Breast epithelium (tissue), 4 donors: ENCODE measurements around the gene SLC9A8. TPM values are rescaled to one million over a fixed set of nuclear protein-coding genes. Genes with fewer than 3 reads are reported as not detected.

Experiments used
- DNase-seq, 2 donors: peaks; one replicate each; pipeline ENCODE4 v3.0.0-alpha.2; 2019; ENCODE audit warnings: low spot score in 2 of 2
- H3K27ac ChIP-seq, 2 donors: fragments of 200-600 bp; sonication (generic) in 1 of 2; one replicate each; pipeline ENCODE4 v1.5.1; 2016 to 2019; ENCODE audit warnings: mild to moderate bottlenecking in 1 of 2
- H3K27me3 ChIP-seq, 2 donors: fragments of 200-600 bp; sonication (generic) in 1 of 2; one replicate each; pipeline versions ENCODE4 v1.5.1 to v1.6.0; 2017 to 2019; ENCODE audit warnings: control low read depth in 1 of 2, mild to moderate bottlenecking in 1 of 2
- H3K36me3 ChIP-seq: fragments of 200-600 bp; one replicate; pipeline ENCODE4 v1.5.1; 2019
- H3K4me1 ChIP-seq, 2 donors: fragments of 200-600 bp; sonication (generic); one replicate each; pipeline ENCODE4 v1.5.1; 2016 to 2019; ENCODE audit warnings: control low read depth in 1 of 2
- H3K4me3 ChIP-seq, 3 donors: fragments of 200-600 bp; sonication (generic); 1 replicate in 2 of 3; 2 replicates in 1 of 3; pipeline ENCODE4 v1.5.1; 2016 to 2019; ENCODE audit warnings: mild to moderate bottlenecking in 3 of 3, moderate library complexity in 2 of 3
- H3K9me3 ChIP-seq, 2 donors: fragments of 200-600 bp; sonication (generic) in 1 of 2; one replicate each; pipeline ENCODE4 v1.5.1; 2016 to 2019; ENCODE audit warnings: control low read depth in 1 of 2
- POLR2A ChIP-seq: fragments of 450-650 bp; IDR thresholded peaks from one replicate; pipeline ENCODE4 v1.6.1; 2016; ENCODE audit warnings: antibody characterized with exemption, mild to moderate bottlenecking, moderate library complexity
- POLR2AphosphoS5 ChIP-seq, 3 donors: sonication (generic); formaldehyde crosslinking; IDR thresholded peaks; one replicate each; pipeline ENCODE4 v1.6.1; 2017; ENCODE audit warnings: antibody characterized with exemption in 3 of 3
- intact Hi-C: fragments of 100-400 bp; cut with DNase I; formaldehyde crosslinking; loops from one replicate; pipeline ENCODE4 v1.15.1; 2023; ENCODE audit warnings: low total_unique reads
- total RNA-seq, 3 donors: library from RNA; depleted of rRNA; stranded (reverse); fragments of >200 nt; gene quantifications; one replicate each; pipeline ENCODE4 v1.1.0, GENCODE V29; 2016
- TF ChIP-seq, protein P1 (sequence below), 3 donors: fragments of 450-650 bp; IDR thresholded peaks; one replicate each; pipeline ENCODE4 v1.5.1; 2016 to 2017; ENCODE audit warnings: antibody characterized with exemption in 3 of 3, mild to moderate bottlenecking in 3 of 3, moderate library complexity in 3 of 3

Gene SLC9A8
- total RNA-seq, 3 donors from 2014 or later, result 11.8 to 13.5 (median 13.3) TPM

DNA sequence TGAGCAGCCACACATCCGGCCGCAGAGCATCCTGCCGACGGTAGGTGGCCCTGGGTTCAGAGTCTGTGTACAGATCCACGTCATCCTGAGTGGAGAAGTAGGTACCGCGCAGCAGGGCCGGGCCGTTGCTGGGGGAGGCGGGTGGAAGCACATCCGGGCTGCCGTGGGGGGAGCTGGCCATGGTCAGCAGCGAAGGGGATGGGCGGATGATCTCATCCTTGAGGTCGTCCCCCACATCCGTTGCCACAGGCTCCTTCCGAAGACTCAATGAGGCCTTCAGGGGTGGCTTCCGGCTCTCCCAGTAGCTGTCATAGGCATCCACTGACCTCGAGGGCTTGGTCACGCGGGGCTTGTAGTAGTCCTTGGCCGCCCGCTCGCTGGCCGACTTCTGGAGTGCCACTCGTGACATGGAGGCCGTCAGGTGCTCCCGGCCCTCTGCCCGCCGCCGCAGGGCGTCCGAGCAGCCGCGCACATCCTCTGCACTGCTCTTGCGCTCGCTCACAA lies 93.5 kb downstream of the SLC9A8 start:
- Histone ChIP-seq H3K4me3 (no peak overlapping the region), H3K36me3 (no peaks in the 10 kb centered on the region), H3K9me3 (no peaks in the 10 kb centered on the region), H3K27me3 (no peaks in the 10 kb centered on the region), H3K4me1 (no peaks in the 10 kb centered on the region), H3K27ac (no peak overlapping the region)
- TF ChIP-seq, protein P1, sequence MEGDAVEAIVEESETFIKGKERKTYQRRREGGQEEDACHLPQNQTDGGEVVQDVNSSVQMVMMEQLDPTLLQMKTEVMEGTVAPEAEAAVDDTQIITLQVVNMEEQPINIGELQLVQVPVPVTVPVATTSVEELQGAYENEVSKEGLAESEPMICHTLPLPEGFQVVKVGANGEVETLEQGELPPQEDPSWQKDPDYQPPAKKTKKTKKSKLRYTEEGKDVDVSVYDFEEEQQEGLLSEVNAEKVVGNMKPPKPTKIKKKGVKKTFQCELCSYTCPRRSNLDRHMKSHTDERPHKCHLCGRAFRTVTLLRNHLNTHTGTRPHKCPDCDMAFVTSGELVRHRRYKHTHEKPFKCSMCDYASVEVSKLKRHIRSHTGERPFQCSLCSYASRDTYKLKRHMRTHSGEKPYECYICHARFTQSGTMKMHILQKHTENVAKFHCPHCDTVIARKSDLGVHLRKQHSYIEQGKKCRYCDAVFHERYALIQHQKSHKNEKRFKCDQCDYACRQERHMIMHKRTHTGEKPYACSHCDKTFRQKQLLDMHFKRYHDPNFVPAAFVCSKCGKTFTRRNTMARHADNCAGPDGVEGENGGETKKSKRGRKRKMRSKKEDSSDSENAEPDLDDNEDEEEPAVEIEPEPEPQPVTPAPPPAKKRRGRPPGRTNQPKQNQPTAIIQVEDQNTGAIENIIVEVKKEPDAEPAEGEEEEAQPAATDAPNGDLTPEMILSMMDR (IDR thresholded peaks at IDR 0.05), result no peak
- no peak for TF ChIP-seq POLR2A
- TF ChIP-seq POLR2AphosphoS5 (IDR thresholded peaks at IDR 0.05), result no peak
- intact Hi-C loops, result no loop called here
- no peak for DNase-seq

DNA sequence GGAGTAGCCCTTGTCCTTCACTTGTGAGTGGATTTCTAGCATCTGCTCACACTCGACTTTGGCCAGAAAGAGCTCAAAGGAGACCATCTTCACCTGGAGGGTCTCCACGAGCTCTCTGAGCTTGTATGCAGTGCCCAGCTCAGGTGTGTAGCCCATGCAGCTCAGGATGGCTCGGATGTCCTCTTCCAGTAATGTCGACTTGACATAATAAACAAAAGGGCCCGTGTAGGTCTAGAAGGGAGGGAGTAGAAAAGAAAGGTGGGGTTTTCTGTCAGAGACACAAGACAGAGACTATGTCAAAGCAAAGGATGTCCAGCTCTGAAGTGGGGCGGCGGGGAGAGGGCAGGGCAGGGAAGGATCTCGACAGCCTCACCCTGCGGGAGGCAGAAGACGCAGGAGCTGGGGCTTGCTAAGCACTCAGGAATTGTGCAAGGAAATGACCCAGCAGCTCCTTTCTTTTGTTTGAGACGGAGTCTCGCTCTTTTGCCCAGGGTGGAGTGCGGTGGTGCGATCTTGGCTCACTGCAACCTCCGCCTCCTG lies 94.1 kb downstream of the SLC9A8 start:
- TF ChIP-seq POLR2A (no peak), POLR2AphosphoS5 (IDR thresholded peaks at IDR 0.05) (no peak)
- TF ChIP-seq, protein P1 (IDR thresholded peaks at IDR 0.05), result no peak
- H3K4me1 ChIP-seq, result no peaks in the 10 kb centered on the region
- intact Hi-C loops, result no loop called here
- DNase-seq, result peak in 1 of 2 donors; percentile 20
- H3K27me3 ChIP-seq, result no peaks in the 10 kb centered on the region
- H3K36me3 ChIP-seq, result no peaks in the 10 kb centered on the region
- H3K4me3 ChIP-seq, result no peak overlapping the region
- no peaks in the 10 kb centered on the region for H3K9me3 ChIP-seq
- H3K27ac ChIP-seq, result no peak overlapping the region

DNA sequence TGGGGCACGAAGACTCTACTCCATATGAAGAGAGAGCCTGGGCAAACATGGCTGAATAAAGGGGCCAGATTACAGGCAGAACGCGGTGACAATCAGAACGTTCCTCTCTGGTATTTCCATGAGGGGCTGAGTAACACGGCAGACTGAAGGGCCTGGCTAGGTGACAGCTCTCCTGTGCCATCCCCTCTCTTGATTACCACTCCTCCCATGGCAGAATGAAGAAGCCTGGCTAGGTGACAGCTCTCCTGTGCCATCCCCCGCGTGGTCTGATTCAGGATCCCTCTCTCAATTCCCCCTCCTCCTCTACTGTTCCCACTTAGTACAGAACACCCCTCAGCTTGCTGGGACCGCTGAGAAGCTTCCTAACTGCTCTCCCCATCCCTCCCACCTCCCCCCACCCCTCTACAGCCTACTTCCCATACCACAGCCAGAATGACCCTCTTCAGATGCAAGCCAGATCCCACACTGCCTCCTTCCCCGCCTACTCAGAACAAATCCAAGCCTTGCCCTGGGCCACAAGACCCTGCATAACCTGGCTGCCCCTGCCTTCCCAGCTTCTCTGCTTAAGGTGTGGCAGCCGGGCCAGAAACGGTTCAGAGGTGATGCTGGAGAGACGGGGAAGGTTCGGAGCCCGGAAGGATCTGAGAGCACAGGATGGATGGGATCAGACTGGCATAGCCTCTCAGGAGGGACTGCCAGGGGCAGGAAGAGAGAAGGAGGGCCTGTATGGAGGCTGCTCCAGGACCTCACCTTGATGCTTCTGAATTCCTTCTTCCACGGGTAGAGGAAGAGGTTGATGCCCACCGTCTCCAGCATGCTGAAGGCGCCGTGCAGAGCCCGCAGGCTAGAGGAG lies 95.0 kb downstream of the SLC9A8 start:
- TF ChIP-seq, protein P1 (IDR thresholded peaks at IDR 0.05), result no peak
- TF ChIP-seq POLR2A (no peak), POLR2AphosphoS5 (IDR thresholded peaks at IDR 0.05) (no peak)
- intact Hi-C loops, result no loop called here
- Histone ChIP-seq H3K9me3 (no peaks in the 10 kb centered on the region), H3K27ac (peak overlapping the region; percentile 5 to 45), H3K36me3 (no peaks in the 10 kb centered on the region), H3K27me3 (no peaks in the 10 kb centered on the region), H3K4me3 (no peak overlapping the region), H3K4me1 (no peaks in the 10 kb centered on the region)
- peak in 1 of 2 donors; percentile 37 for DNase-seq

DNA sequence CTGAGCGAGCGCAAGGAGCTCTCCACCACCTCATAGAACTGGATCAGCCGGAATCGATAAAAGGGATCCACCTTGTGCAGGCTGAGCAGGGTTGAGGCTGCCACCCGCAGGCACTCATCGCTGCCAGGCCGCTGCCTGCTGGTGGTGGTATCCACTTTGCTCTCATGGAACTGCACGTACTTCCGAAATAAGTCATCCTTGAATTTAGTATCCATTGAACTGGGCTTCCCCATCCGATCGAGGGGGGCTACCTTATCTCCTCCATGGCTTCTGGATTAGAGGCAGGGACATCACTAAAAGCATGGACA lies 95.6 kb downstream of the SLC9A8 start:
- DNase-seq, result peak; percentile 46 to 50
- TF ChIP-seq POLR2A, result no peak
- TF ChIP-seq POLR2AphosphoS5 (IDR thresholded peaks at IDR 0.05), result no peak
- TF ChIP-seq, protein P1 (IDR thresholded peaks at IDR 0.05), result no peak
- no peak overlapping the region for H3K4me3 ChIP-seq
- no peaks in the 10 kb centered on the region for H3K4me1 ChIP-seq
- intact Hi-C loops, result no loop called here
- peak overlapping the region in 1 of 2 donors; percentile 34 for H3K27ac ChIP-seq
- no peaks in the 10 kb centered on the region for H3K9me3 ChIP-seq
- no peaks in the 10 kb centered on the region for H3K36me3 ChIP-seq
- H3K27me3 ChIP-seq, result no peaks in the 10 kb centered on the region
